Measurements from ENCODE around the gene P2RY13. TPM values are rescaled to one million over a fixed set of nuclear protein-coding genes. Genes with fewer than 3 reads are reported as not detected.

P2RY13 gene
- total RNA-seq, 1 donor from 2014 or later = not detected

DNA sequence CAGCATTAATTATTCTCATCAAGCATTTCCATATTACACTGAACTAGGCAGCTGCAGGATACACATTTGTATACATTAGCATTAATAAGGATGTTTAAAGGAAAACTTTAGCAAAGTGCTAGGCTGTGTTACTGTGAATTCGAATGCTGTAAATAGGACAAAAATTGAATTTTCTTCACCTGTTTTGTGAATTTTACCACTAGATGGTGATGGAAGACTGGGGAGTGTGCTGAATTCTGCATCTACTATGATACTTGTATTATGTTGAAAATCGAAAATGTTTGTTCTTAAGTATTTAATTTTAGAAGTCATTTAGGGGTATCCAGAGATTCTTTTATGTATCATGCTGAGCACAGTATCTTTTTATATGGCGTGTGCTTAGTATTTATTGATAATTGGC lies 38.7 kb downstream of the P2RY13 start:
- Mint-ChIP-seq H3K9me3 (ENCODE audit: low read depth) (no peaks in the 10 kb centered on the region), H3K4me3 (ENCODE audit: low read depth) (no peak overlapping the region), H3K27me3 (no peaks in the 10 kb centered on the region), H3K36me3 (ENCODE audit: insufficient read depth) (no peaks in the 10 kb centered on the region), H3K4me1 (ENCODE audit: low read depth) (peaks cover 6% of the 10 kb centered on the region), H3K27ac (no peak overlapping the region)
- TF ChIP-seq, protein P1, sequence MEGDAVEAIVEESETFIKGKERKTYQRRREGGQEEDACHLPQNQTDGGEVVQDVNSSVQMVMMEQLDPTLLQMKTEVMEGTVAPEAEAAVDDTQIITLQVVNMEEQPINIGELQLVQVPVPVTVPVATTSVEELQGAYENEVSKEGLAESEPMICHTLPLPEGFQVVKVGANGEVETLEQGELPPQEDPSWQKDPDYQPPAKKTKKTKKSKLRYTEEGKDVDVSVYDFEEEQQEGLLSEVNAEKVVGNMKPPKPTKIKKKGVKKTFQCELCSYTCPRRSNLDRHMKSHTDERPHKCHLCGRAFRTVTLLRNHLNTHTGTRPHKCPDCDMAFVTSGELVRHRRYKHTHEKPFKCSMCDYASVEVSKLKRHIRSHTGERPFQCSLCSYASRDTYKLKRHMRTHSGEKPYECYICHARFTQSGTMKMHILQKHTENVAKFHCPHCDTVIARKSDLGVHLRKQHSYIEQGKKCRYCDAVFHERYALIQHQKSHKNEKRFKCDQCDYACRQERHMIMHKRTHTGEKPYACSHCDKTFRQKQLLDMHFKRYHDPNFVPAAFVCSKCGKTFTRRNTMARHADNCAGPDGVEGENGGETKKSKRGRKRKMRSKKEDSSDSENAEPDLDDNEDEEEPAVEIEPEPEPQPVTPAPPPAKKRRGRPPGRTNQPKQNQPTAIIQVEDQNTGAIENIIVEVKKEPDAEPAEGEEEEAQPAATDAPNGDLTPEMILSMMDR (IDR thresholded peaks at IDR 0.05; ENCODE audit: unreplicated experiment) = peak; percentile 46
- DNase-seq (ENCODE audit: low spot score, unreplicated experiment) = no peak

DNA sequence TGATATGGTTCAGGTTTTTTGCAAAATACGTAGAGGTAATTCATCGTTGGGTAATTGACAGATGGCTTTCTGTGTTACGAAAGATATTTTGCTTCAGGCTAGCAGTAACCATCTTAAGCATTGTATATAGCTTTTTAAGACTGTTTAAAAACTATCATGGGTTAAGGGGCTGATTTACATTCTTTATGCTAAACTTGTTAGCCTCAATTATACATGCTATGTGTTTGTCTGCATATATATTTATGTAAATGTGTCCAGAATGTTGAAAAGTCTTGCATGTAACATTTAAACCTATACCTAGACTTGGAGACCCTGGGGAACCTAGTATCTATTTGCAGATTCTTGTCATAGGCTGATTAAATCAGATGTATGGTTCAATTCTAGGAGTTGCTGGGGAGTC lies 39.9 kb downstream of the P2RY13 start:
- Mint-ChIP-seq H3K27ac (no peak overlapping the region), H3K4me3 (ENCODE audit: low read depth) (no peak overlapping the region), H3K36me3 (ENCODE audit: insufficient read depth) (no peaks in the 10 kb centered on the region), H3K9me3 (ENCODE audit: low read depth) (no peaks in the 10 kb centered on the region), H3K4me1 (ENCODE audit: low read depth) (peaks cover under 1% of the 10 kb centered on the region), H3K27me3 (no peaks in the 10 kb centered on the region)
- DNase-seq (ENCODE audit: low spot score, unreplicated experiment) = no peak
- TF ChIP-seq, protein P1 (IDR thresholded peaks at IDR 0.05; ENCODE audit: unreplicated experiment) = no peak

DNA sequence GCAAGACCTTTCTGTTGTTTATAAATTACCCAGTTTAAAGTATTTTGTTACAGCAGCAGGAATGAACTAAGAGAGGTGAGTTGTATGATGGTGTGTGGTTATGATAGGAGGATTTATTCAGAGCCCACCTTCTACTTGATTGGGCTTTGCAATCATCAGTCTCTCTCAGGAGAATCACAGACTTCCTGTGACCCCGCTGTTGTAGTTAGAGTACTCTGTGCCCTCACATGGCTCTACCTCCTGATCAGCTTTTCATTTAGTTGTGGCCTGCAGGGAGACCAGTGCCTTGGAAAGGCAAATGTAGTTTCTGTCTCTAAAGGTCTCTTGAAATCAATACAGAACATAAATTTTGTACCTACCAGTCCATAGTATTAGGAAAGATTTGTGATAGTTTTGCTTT lies 43.4 kb downstream of the P2RY13 start:
- Mint-ChIP-seq H3K4me3 (ENCODE audit: low read depth) (no peak overlapping the region), H3K27me3 (no peaks in the 10 kb centered on the region), H3K36me3 (ENCODE audit: insufficient read depth) (no peaks in the 10 kb centered on the region), H3K4me1 (ENCODE audit: low read depth) (peaks cover 14% of the 10 kb centered on the region), H3K9me3 (ENCODE audit: low read depth) (no peaks in the 10 kb centered on the region), H3K27ac (no peak overlapping the region)
- TF ChIP-seq, protein P1 (IDR thresholded peaks at IDR 0.05; ENCODE audit: unreplicated experiment) = no peak
- no peak for DNase-seq (ENCODE audit: low spot score, unreplicated experiment)

GRCh38 chr3:151283907-151284461 lies 45.4 kb downstream of the P2RY13 start:
- Mint-ChIP-seq H3K36me3 (ENCODE audit: insufficient read depth) (no peaks in the 10 kb centered on the region), H3K4me1 (ENCODE audit: low read depth) (peaks cover 14% of the 10 kb centered on the region), H3K4me3 (ENCODE audit: low read depth) (no peak overlapping the region), H3K27me3 (no peaks in the 10 kb centered on the region), H3K27ac (peak overlapping the region; percentile 39), H3K9me3 (ENCODE audit: low read depth) (no peaks in the 10 kb centered on the region)
- TF ChIP-seq, protein P1 (IDR thresholded peaks at IDR 0.05; ENCODE audit: unreplicated experiment) = no peak
- no peak for DNase-seq (ENCODE audit: low spot score, unreplicated experiment)

DNA sequence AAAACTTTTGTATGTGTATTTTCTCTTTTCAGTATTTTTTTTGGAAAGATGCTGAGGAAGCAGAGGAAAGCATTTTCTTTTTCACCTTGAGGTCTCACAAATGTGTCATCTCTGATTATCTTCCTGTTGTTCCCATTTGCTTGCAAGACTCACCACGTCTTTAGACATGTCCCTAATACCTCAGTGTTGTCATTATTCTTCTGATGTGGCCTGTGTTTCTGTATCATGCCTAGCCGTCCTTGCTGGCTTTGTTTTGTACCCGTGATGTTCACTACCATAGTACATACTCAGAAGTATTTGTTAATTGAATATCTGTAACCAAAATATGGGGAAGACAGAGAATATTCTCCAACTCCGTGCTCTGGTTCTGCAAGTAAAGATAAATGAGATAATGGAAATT lies 46.0 kb downstream of the P2RY13 start:
- H3K4me1 Mint-ChIP-seq (ENCODE audit: low read depth) = peaks cover 14% of the 10 kb centered on the region
- TF ChIP-seq, protein P1 (IDR thresholded peaks at IDR 0.05; ENCODE audit: unreplicated experiment) = no peak
- no peaks in the 10 kb centered on the region for H3K27me3 Mint-ChIP-seq
- peak overlapping the region; percentile 22 for H3K27ac Mint-ChIP-seq
- no peak overlapping the region for H3K4me3 Mint-ChIP-seq (ENCODE audit: low read depth)
- no peaks in the 10 kb centered on the region for H3K36me3 Mint-ChIP-seq (ENCODE audit: insufficient read depth)
- DNase-seq (ENCODE audit: low spot score, unreplicated experiment) = no peak
- H3K9me3 Mint-ChIP-seq (ENCODE audit: low read depth) = no peaks in the 10 kb centered on the region

All from progenitor cell of endocrine pancreas (in vitro differentiated cells).